ACC112 (cell line): ENCODE results near the gene RSU1.

Experiments
- H2AFZ ChIP-seq: fragments of 200-600 bp; sonication (generic); one replicate; pipeline ENCODE4 v1.6.0; 2017; ENCODE audit warnings: antibody characterized with exemption, low read length; ENCODE audit not compliant: unreplicated experiment
- H3K27ac ChIP-seq: fragments of 200-600 bp; sonication (generic); 2 replicates; pipeline ENCODE4 v1.5.1; 2014; ENCODE audit warnings: low read depth, mild to moderate bottlenecking, antibody characterized with exemption, low read length, moderate library complexity
- H3K27me3 ChIP-seq: fragments of 200-600 bp; sonication (generic); 2 replicates; pipeline ENCODE4 v1.6.1; 2014; ENCODE audit warnings: mild to moderate bottlenecking, antibody characterized with exemption, low read length, moderate library complexity, mixed read lengths; ENCODE audit not compliant: insufficient read depth
- H3K36me3 ChIP-seq: fragments of 200-600 bp; sonication (generic); 2 replicates; pipeline ENCODE4 v1.6.1; 2016; ENCODE audit warnings: mild to moderate bottlenecking, antibody characterized with exemption, low read length, moderate library complexity, mixed read lengths; ENCODE audit not compliant: insufficient read depth
- H3K4me1 ChIP-seq: fragments of 200-600 bp; sonication (generic); one replicate; pipeline ENCODE4 v1.6.1; 2016; ENCODE audit warnings: low read length, mixed read lengths; ENCODE audit not compliant: insufficient read depth, unreplicated experiment, control insufficient read depth
- H3K4me3 ChIP-seq: fragments of 200-600 bp; sonication (generic); 2 replicates; pipeline ENCODE4 v1.5.1; 2014; ENCODE audit warnings: mild to moderate bottlenecking, low read depth, low read length
- H3K79me2 ChIP-seq: fragments of 200-600 bp; sonication (generic); one replicate; pipeline ENCODE4 v1.6.0; 2016; ENCODE audit warnings: low read length; ENCODE audit not compliant: control insufficient read depth, unreplicated experiment, insufficient read depth

Gene RSU1

DNA sequence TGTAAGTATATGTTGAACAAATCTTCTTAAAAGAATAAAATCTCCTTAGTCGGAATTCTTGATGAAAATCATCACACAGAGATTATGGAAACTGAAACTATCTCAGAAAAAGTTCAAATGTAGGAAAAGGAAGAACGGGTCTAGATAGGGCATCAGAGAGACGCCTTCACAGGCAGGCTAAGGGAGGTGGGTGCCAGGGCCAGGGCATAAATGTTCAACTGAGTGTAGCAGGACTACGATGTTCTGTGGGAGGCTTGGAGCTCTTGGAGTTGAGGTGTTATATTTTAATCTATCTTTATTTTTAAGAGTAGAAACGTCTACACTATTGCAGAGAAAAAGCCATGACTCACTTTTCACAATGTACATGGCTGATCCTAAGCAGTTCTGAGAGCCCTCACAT is 101.2 kb downstream of the RSU1 start:
- no peaks in the 10 kb centered on the region for H3K79me2 ChIP-seq
- no peak overlapping the region for H3K4me3 ChIP-seq
- peaks cover 8% of the 10 kb centered on the region; the same call in 1 of the 2 replicates for H3K36me3 ChIP-seq
- H3K27ac ChIP-seq: no peak overlapping the region
- no peak overlapping the region for H2AFZ ChIP-seq
- no peaks in the 10 kb centered on the region for H3K4me1 ChIP-seq
- H3K27me3 ChIP-seq: no peaks in the 10 kb centered on the region

DNA sequence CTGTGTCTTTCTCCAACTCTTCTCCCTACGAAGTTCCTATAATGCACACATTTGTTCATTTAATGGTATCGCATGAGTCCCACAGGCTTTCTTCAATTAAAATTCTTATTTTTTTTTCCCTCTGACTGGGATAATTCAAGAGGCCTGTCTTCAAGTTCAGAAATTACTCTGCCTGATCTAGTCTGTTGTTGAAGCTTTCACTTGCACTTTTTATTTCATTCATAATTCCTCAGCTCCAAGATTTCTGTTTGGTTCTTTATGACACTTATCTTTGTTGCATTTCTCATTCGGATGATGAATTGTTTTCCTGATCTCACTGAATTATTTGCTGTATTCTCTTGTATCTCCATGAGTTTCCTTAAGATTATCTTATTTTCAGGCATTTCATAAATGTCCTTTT is 103.9 kb downstream of the RSU1 start:
- H3K4me1 ChIP-seq: no peaks in the 10 kb centered on the region
- peaks cover 8% of the 10 kb centered on the region; the same call in 1 of the 2 replicates for H3K36me3 ChIP-seq
- no peaks in the 10 kb centered on the region for H3K79me2 ChIP-seq
- no peak overlapping the region for H2AFZ ChIP-seq
- H3K27ac ChIP-seq: no peak overlapping the region
- no peak overlapping the region for H3K4me3 ChIP-seq
- no peaks in the 10 kb centered on the region for H3K27me3 ChIP-seq

DNA sequence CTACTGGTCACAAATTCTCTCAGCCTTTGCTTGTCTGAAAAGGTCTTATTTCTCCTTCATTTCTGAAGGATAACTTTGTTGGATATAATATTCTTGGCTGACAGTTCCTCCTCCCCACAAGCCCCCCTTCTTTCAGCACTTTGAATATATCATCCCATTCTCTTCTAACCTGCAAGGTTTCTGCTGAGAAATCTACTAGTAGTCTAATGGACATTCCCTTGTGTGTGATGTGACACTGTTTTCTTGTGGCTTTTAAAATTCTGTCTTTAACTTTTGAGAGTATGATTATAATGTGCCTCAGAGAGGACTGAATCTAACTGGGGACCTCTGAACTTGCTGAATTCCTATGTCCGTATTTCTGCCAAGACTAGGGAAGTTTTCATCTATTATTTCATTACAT is 104.3 kb downstream of the RSU1 start:
- Histone ChIP-seq H3K27ac (no peak overlapping the region), H2AFZ (no peak overlapping the region), H3K79me2 (no peaks in the 10 kb centered on the region), H3K4me3 (no peak overlapping the region), H3K36me3 (peaks cover 8% of the 10 kb centered on the region; the same call in 1 of the 2 replicates), H3K4me1 (no peaks in the 10 kb centered on the region), H3K27me3 (no peaks in the 10 kb centered on the region)

DNA sequence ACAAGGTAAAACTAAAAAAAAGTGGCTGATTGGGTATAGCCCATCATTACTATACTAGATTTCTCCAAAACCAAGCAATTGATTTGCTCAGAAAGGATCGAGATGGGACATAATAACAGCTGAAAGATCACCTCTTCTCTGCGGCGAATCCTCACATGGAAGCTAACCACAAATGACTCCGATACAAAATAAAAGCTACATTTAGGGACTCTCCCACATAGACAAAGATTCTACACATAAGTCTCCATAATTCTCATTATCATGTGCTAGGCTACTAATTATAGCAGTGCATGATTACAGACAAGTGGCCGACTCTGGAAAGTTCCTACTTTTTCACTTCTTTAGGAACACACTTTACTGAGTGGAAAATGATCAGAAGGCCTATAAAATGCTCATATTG is 116.9 kb downstream of the RSU1 start:
- Histone ChIP-seq H3K36me3 (no peaks in the 10 kb centered on the region), H3K27ac (no peak overlapping the region), H3K4me1 (no peaks in the 10 kb centered on the region), H2AFZ (no peak overlapping the region), H3K27me3 (no peaks in the 10 kb centered on the region), H3K4me3 (no peak overlapping the region), H3K79me2 (no peaks in the 10 kb centered on the region)

DNA sequence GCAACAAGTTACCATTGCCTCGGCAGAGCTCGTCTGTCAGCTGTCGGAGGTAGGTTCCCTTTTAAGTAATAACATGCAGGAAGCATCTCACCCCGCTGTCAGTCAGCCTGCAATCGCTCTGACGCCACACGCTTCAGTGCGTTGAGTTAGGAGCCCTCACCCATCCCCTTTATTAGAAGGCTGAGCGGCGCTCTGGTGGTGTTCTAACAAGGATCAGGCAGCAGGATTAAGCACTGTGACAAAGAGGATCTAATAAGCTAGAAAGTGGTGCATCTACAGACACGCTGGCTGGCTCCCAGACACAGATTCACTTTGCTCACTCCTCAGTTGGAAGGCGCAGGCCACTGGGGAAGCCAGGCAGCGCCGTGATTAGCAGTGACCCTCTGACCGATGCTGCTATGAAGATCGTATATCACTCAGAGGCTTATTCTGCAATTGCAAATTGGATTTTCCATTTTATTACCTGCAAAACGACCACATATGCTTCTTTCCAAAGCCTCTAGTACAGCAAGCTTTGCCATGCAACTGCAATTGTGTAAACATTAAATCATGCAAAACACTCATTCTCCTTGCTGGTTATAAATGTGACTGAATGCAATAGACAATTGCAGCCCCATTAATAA is 117.7 kb downstream of the RSU1 start:
- Histone ChIP-seq H3K36me3 (no peaks in the 10 kb centered on the region), H3K79me2 (no peaks in the 10 kb centered on the region), H2AFZ (no peak overlapping the region), H3K27me3 (no peaks in the 10 kb centered on the region), H3K4me1 (no peaks in the 10 kb centered on the region), H3K27ac (no peak overlapping the region), H3K4me3 (no peak overlapping the region)

DNA sequence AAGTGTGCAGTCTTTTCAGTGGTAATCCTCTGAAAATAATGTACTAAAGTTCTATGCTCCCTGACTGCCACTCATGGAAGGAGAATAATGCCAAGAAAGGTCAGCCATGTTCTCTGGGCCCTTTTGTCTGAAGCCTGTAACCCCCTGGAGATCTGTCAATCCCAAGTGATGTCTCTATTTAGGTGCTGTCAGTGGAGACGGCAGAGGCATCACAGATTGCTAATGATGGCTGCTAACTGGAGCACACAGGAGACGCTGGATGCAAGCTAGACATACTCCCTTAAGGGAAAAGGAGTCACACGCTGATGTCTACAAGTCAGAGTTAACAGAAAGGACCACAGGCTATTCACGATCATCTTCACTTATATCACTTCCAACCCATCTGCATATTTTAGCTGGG is 118.8 kb downstream of the RSU1 start:
- Histone ChIP-seq H3K4me1 (no peaks in the 10 kb centered on the region), H3K4me3 (no peak overlapping the region), H3K36me3 (no peaks in the 10 kb centered on the region), H3K27me3 (no peaks in the 10 kb centered on the region), H2AFZ (no peak overlapping the region), H3K79me2 (no peaks in the 10 kb centered on the region), H3K27ac (no peak overlapping the region)

DNA sequence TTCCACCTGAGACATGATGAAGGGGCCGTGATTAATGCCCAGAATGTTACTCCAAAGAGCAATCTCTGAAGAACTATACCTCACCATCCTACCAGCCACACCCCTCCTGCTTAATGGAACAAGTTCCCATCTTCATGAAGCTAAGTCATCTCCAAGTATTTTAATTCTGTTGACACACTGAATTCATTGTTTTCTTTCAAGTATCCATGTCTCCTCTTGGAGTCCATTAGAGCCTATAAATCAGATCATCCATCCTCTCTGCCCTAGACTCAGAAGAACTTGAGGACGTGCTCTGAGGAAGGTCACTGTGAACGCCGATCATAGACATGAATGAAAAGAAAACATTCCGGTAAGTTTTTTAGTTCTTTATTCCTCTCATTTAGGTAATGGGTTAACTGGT is 126.8 kb downstream of the RSU1 start:
- H2AFZ ChIP-seq: no peak overlapping the region
- H3K79me2 ChIP-seq: no peaks in the 10 kb centered on the region
- H3K4me1 ChIP-seq: no peaks in the 10 kb centered on the region
- no peak overlapping the region for H3K27ac ChIP-seq
- H3K36me3 ChIP-seq: no peaks in the 10 kb centered on the region
- H3K27me3 ChIP-seq: no peaks in the 10 kb centered on the region
- H3K4me3 ChIP-seq: no peak overlapping the region

DNA sequence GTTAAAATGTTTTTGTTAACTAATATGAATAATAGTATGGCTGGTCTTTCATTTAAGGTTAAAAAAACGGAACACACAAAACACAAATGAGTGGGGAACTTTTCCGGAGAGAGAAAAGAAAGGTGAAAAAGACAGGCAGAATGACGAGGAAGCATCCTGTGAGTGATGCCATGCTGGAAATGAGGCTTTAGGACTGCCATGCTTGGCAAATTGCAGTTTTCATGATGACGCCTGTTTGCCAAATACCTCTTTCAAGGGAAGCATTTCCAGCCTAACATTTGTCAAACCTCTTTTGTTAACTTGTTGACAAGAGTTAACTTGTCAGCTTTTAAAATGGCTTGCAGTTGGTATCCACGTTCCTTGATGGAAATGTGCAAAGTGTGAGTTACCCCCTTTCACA is 127.5 kb downstream of the RSU1 start:
- Histone ChIP-seq H3K27ac (no peak overlapping the region), H3K79me2 (no peaks in the 10 kb centered on the region), H3K4me1 (no peaks in the 10 kb centered on the region), H3K36me3 (no peaks in the 10 kb centered on the region), H2AFZ (no peak overlapping the region), H3K27me3 (no peaks in the 10 kb centered on the region), H3K4me3 (no peak overlapping the region)

DNA sequence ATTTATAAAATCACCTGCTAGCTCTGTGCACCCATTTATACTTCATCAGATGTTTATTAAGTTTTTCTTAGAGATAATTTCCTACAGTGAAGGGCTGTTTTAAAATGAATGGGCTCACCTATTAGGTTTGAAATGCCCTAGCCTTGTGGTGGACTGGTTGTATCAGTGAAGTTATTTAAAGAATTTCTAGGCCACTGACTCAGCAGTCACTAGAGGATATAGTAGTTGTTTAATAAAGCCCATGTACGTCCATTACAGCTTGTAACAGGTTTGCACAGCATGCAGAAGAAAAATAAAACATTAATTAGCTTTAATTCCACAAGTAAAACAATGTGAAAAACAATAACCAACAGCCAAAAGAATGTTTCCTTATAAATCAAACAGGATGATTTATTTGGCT is 128.0 kb downstream of the RSU1 start:
- Histone ChIP-seq H2AFZ (no peak overlapping the region), H3K27me3 (no peaks in the 10 kb centered on the region), H3K79me2 (no peaks in the 10 kb centered on the region), H3K27ac (no peak overlapping the region), H3K36me3 (no peaks in the 10 kb centered on the region), H3K4me1 (no peaks in the 10 kb centered on the region), H3K4me3 (no peak overlapping the region)

DNA sequence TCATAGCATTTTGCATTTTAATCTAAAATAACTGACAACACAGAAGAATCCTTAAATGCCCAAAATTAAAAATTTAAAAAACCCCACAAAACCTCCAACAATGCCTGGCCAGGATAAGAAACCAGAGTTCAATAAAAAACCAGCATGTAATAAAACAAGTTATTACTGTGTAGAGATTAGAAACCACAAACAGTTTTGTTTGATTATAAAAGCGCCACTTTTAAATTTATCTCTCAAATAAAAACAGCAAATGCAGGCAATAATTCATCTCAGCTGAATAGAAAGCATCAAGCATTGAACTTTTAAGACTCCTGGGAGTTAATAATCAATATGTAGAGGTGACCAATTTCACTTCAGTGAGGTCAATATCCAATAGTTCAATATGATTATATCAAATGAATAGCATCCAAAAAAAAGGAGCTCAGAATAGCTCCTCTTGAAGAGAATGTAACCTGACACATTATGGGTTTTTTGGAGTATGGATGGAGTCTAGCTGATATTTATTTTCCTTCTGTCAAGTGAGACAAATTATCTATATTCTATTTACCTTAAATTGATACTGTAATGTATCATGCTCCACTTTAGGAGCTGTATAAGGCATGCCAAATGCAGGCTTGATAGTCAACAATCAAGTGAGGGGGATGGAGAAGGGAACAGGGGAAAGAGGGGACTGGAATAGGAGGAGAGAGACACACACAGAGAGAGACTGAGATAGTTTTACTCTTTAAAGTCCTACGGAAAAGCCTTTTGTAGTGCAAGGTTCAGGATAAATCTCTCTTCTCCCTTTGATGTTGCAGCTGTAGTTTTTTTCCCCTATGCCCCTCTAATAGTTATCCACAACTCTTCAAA is 130.9 kb downstream of the RSU1 start:
- Histone ChIP-seq H3K27me3 (no peaks in the 10 kb centered on the region), H2AFZ (no peak overlapping the region), H3K79me2 (no peaks in the 10 kb centered on the region), H3K27ac (no peak overlapping the region), H3K36me3 (no peaks in the 10 kb centered on the region), H3K4me3 (no peak overlapping the region), H3K4me1 (no peaks in the 10 kb centered on the region)

DNA sequence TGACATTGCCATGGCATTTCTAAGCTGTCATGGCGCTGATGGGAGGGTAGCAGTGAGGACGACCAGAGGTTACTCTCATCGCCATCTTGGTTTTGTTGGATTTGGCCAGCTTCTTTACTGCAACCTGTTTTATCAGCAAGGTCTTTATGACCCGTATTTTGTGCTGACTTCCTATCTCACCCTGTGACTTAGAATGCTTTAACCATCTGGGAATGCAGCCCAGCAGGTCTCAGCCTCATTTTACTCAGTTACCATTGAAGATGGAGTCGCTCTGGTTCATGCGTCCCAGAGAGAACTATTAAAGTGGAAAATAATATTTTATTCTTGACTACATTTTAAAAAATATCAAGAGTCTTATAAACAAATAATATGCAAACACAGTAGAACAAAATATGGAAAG is 131.7 kb downstream of the RSU1 start:
- H3K4me1 ChIP-seq: no peaks in the 10 kb centered on the region
- H3K36me3 ChIP-seq: no peaks in the 10 kb centered on the region
- H3K27ac ChIP-seq: no peak overlapping the region
- no peak overlapping the region for H2AFZ ChIP-seq
- no peaks in the 10 kb centered on the region for H3K27me3 ChIP-seq
- no peak overlapping the region for H3K4me3 ChIP-seq
- no peaks in the 10 kb centered on the region for H3K79me2 ChIP-seq
